OCI-LY7 (cell line): Measurements from ENCODE around the gene DSE. TPM values are rescaled to one million over a fixed set of nuclear protein-coding genes. Genes with fewer than 3 reads are reported as not detected.
"Not testable (repeated sequence)": the region's sequence is repeated elsewhere in the genome, so short reads cannot be mapped to it uniquely, and the experiment has no call there.

Experiments
- BruUV-seq: library from RNA; stranded (reverse); fragments of 400-500 nt; replicated peaks from 2 replicates; lab custom pipeline; 2021; lab: Mats Ljungman, UMichigan
- CTCF ChIA-PET: fragments of 300-600 bp; sonication (Branson Sonifier 250); formaldehyde crosslinking; loops from one replicate; lab custom pipeline; 2022; ENCODE audit warnings: antibody characterized with exemption; ENCODE audit not compliant: unreplicated experiment; lab: Charles Lee
- POLR2A ChIA-PET: fragments of 300-600 bp; sonication (Branson Sonifier 250); formaldehyde crosslinking; loops from one replicate; lab custom pipeline; 2022; ENCODE audit warnings: antibody characterized with exemption; lab: Charles Lee
- DNase-seq: peaks from one replicate; pipeline ENCODE4 v3.0.0-alpha.2; 2015; ENCODE audit warnings: low spot score
- H2AFZ ChIP-seq: fragments of 200-600 bp; sonication (generic), shearing (Covaris generic); 2 replicates; pipeline ENCODE4 v1.6.1; 2014; ENCODE audit warnings: mild to moderate bottlenecking, antibody characterized with exemption, low read length, moderate library complexity
- H3K27ac ChIP-seq: fragments of 200-600 bp; sonication (generic); 2 replicates; pipeline ENCODE4 v1.5.1; 2014; ENCODE audit warnings: mixed run types, low read depth, mild to moderate bottlenecking, moderate library complexity, low read length, inconsistent platforms; ENCODE audit not compliant: poor library complexity, severe bottlenecking
- H3K36me3 ChIP-seq: fragments of 200-600 bp; sonication (generic); 2 replicates; pipeline ENCODE4 v1.6.1; 2014; ENCODE audit warnings: mild to moderate bottlenecking, antibody characterized with exemption, low read length, moderate library complexity, mixed read lengths; ENCODE audit not compliant: insufficient read depth
- H3K4me1 ChIP-seq: fragments of 200-600 bp; sonication (generic); 2 replicates; pipeline ENCODE4 v1.5.1; 2014; ENCODE audit warnings: mild to moderate bottlenecking, low read length; ENCODE audit not compliant: insufficient read depth, poor library complexity, severe bottlenecking
- H3K4me2 ChIP-seq: fragments of 200-600 bp; sonication (generic); 2 replicates; pipeline ENCODE4 v1.6.1; 2014; ENCODE audit warnings: mild to moderate bottlenecking, low read length
- H3K4me3 ChIP-seq: fragments of 200-600 bp; sonication (generic); 2 replicates; pipeline ENCODE4 v1.5.1; 2014; ENCODE audit warnings: mild to moderate bottlenecking, low read depth, low read length; ENCODE audit not compliant: poor library complexity, severe bottlenecking
- H3K79me2 ChIP-seq: fragments of 200-600 bp; sonication (generic); 2 replicates; pipeline ENCODE4 v1.6.1; 2016; ENCODE audit warnings: low read depth, mild to moderate bottlenecking, low read length, moderate library complexity, mixed read lengths; ENCODE audit not compliant: insufficient read depth
- H3K9me2 ChIP-seq: fragments of 200-600 bp; sonication (generic); 2 replicates; pipeline ENCODE4 v1.6.1; 2016; ENCODE audit warnings: mild to moderate bottlenecking, low read length, mixed read lengths; ENCODE audit not compliant: insufficient read depth
- H3K9me3 ChIP-seq: fragments of 200-600 bp; sonication (generic); 2 replicates; pipeline ENCODE4 v1.6.1; 2014; ENCODE audit warnings: mild to moderate bottlenecking, mixed run types, low read length, mixed read lengths
- H4K20me1 ChIP-seq: fragments of 200-600 bp; sonication (generic); 2 replicates; pipeline ENCODE4 v1.6.1; 2014; ENCODE audit warnings: mild to moderate bottlenecking, antibody characterized with exemption, low read length, moderate library complexity, mixed read lengths; ENCODE audit not compliant: insufficient read depth
- EZH2phosphoT487 ChIP-seq: fragments of 200-600 bp; sonication (generic); IDR thresholded peaks from 2 replicates; pipeline ENCODE4 v1.6.1; 2018; ENCODE audit warnings: low read depth, borderline replicate concordance, mild to moderate bottlenecking, mixed run types, antibody characterized with exemption, low read length, moderate library complexity, mixed read lengths
- intact Hi-C: fragments of 100-400 bp; cut with micrococcal nuclease; formaldehyde crosslinking; loops from one replicate; pipeline ENCODE4 v1.10.0; 2022; ENCODE audit not compliant: unreplicated experiment
- total RNA-seq, 2 experiments: library from RNA; depleted of rRNA in 1 of 2; stranded (reverse); fragments of >200 nt in 1 of 2; shearing (Covaris generic) in 1 of 2; gene quantifications; 2 replicates each; pipeline ENCODE4 v1.2.3, GENCODE V29; 2014 to 2022
- TF ChIP-seq, protein P1 (sequence below): fragments of 200-600 bp; sonication (generic); conservative IDR thresholded peaks from 2 replicates; pipeline ENCODE4 v1.5.1; 2014; ENCODE audit warnings: mild to moderate bottlenecking, antibody characterized with exemption, low read length, moderate library complexity, mixed read lengths

DSE gene
- total RNA-seq, 2 experiments from 2014 or later: 3.9 to 7.6 TPM

DNA sequence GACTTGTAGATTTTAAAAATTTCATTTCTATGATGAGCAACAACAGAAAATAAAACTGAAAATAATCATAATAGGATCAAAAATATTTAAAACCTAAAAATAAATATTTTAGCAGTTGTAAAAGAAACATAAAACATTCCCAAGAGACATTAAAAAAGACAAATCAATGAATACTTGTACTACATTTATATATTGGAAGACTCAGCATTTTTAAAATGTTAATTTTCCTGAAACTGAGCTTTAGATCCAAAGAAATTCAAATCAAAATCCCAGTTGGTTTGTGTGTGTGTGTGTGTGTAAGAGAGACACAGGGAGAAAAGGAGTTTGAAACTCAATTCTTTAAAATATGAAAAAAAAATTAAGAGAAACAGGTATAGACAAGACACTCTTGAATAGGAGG is 38.7 kb upstream of the DSE start:
- DNase-seq: no peak
- POLR2A ChIA-PET: interaction anchor here (0.5 kb wide), 1 partner anchor 321 kb away, joined by 3 read pairs; no protein-coding TSS in a partner anchor
- H3K9me2 ChIP-seq: peaks cover 5% of the 10 kb centered on the region; the same call in 1 of the 2 replicates
- TF ChIP-seq EZH2phosphoT487: no peak
- TF ChIP-seq, protein P1, sequence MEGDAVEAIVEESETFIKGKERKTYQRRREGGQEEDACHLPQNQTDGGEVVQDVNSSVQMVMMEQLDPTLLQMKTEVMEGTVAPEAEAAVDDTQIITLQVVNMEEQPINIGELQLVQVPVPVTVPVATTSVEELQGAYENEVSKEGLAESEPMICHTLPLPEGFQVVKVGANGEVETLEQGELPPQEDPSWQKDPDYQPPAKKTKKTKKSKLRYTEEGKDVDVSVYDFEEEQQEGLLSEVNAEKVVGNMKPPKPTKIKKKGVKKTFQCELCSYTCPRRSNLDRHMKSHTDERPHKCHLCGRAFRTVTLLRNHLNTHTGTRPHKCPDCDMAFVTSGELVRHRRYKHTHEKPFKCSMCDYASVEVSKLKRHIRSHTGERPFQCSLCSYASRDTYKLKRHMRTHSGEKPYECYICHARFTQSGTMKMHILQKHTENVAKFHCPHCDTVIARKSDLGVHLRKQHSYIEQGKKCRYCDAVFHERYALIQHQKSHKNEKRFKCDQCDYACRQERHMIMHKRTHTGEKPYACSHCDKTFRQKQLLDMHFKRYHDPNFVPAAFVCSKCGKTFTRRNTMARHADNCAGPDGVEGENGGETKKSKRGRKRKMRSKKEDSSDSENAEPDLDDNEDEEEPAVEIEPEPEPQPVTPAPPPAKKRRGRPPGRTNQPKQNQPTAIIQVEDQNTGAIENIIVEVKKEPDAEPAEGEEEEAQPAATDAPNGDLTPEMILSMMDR: no peak
- H3K4me3 ChIP-seq: no peak overlapping the region
- no peaks in the 10 kb centered on the region for H4K20me1 ChIP-seq
- no peaks in the 10 kb centered on the region for H3K9me3 ChIP-seq
- H3K27ac ChIP-seq: no peak overlapping the region
- intact Hi-C loops: no loop called here
- H3K36me3 ChIP-seq: no peaks in the 10 kb centered on the region
- H3K4me1 ChIP-seq: no peaks in the 10 kb centered on the region
- H3K79me2 ChIP-seq: no peaks in the 10 kb centered on the region
- no peak overlapping the region for H3K4me2 ChIP-seq
- CTCF ChIA-PET: no interaction called here
- H2AFZ ChIP-seq: no peak overlapping the region
- no TSS peak for BruUV-seq

DNA sequence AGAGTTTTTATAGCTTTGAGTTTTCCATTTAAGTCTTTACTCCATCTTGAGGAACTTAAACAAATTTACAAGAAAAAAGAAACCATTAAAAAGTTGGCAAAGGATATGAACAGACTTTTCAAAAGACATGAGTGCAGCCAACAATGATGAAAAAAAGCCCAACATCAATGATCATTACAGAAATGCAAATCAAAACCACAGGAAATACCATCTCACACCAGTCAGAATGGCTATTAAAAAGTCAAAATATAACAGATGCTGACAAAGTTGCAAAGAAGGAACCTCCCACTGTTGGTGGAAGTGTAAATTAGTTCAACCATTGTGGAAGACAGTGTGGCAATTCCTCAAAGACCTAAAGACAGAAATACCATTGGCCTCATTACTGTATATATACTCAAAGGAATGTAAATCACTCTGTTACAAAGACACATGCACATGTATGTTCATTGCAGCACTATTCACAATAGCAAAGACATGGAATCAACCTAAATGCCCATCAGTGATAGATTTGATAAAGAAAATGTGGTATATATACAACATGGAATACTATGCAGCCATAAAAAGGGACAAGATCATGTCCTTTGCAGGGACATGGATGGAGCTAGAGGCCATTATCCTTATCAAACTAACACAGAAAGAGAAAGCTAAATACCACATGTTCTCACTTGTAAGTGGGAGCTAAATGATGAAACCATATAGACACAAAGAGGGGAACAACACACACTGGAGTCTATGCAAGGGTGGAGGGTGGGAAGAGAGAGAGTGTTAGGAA is 35.9 kb upstream of the DSE start:
- H3K9me3 ChIP-seq, H3K27ac ChIP-seq, DNase-seq, H3K36me3 ChIP-seq, H3K4me2 ChIP-seq, H4K20me1 ChIP-seq, H3K9me2 ChIP-seq, CTCF ChIA-PET, BruUV-seq, H3K4me1 ChIP-seq, intact Hi-C loops, H3K79me2 ChIP-seq, H2AFZ ChIP-seq, H3K4me3 ChIP-seq: not testable (repeated sequence)
- POLR2A ChIA-PET: interaction anchor here (1.6 kb wide), 1 partner anchor 19 kb away, joined by 4 read pairs; no protein-coding TSS in a partner anchor

DNA sequence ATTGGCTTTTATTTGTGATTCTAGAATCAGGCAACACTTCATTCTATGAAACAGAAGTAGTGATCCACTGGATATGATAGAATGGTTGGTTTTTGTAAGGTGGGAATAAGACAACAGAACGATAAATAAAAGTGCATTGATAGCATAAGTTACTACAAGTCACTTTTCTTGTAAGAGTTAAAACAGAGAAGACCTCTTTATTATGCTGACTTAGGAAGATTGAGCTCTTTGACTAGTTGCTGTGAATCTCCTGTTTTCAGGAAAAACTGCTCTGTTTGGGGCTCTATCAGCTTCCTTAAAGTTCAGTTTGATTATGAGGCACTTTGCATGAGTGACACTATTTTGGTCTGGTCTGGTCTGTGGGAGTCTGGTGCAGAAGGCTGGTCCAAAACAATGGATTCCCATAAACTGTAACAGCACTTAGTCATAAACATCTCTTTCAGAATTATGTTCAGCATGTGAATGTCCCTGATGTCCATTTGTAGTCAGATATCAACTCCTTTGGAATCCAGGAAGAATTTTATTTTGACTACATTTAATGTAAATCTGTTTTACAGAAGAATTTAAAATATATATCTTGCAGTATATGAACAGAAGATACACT is 35.0 kb upstream of the DSE start:
- intact Hi-C loops: no loop called here
- H3K79me2 ChIP-seq: no peaks in the 10 kb centered on the region
- CTCF ChIA-PET: no interaction called here
- H3K9me2 ChIP-seq: peaks cover 5% of the 10 kb centered on the region; the same call in 1 of the 2 replicates
- H3K36me3 ChIP-seq: no peaks in the 10 kb centered on the region
- DNase-seq: no peak
- no peaks in the 10 kb centered on the region for H4K20me1 ChIP-seq
- H3K4me1 ChIP-seq: no peaks in the 10 kb centered on the region
- POLR2A ChIA-PET: interaction anchor here (0.6 kb wide), 1 partner anchor 115 kb away, joined by 3 read pairs; no protein-coding TSS in a partner anchor
- TF ChIP-seq EZH2phosphoT487: no peak
- TF ChIP-seq, protein P1: no peak
- H3K9me3 ChIP-seq: no peaks in the 10 kb centered on the region
- H3K27ac ChIP-seq: no peak overlapping the region
- no peak overlapping the region for H3K4me3 ChIP-seq
- no TSS peak for BruUV-seq
- H2AFZ ChIP-seq: no peak overlapping the region
- H3K4me2 ChIP-seq: no peak overlapping the region
